Astrocyte (in vitro differentiated cells and primary cell): ENCODE data around the gene FABP1. TPM values are rescaled to one million over a fixed set of nuclear protein-coding genes. Genes with fewer than 3 reads are reported as not detected.

Experiments used
- DNase-seq: peaks from one replicate; pipeline ENCODE4 v3.0.0-alpha.2; 2010; ENCODE audit warnings: low read depth
- FAIRE-seq: peaks from 2 replicates; lab custom pipeline; 2011; peaks lifted over from hg19 to GRCh38; lab: Jason Lieb, UNC
- H2AFZ ChIP-seq: 2 replicates; pipeline ENCODE4 v1.6.0; 2012; ENCODE audit warnings: low read depth, low read length, inconsistent platforms
- H3K27ac ChIP-seq: 2 replicates; pipeline ENCODE4 v1.5.1; 2011; ENCODE audit warnings: low read depth, low read length, inconsistent platforms
- H3K27me3 ChIP-seq: 2 replicates; pipeline ENCODE4 v1.6.0; 2011; ENCODE audit warnings: low read length, inconsistent platforms; ENCODE audit not compliant: insufficient read depth
- H3K36me3 ChIP-seq: 2 replicates; pipeline ENCODE4 v1.5.1; 2011; ENCODE audit warnings: low read length, inconsistent platforms; ENCODE audit not compliant: insufficient read depth
- H3K4me1 ChIP-seq: 2 replicates; pipeline ENCODE4 v1.5.1; 2011; ENCODE audit warnings: low read length, inconsistent platforms; ENCODE audit not compliant: insufficient read depth
- H3K4me2 ChIP-seq: 2 replicates; pipeline ENCODE4 v1.6.0; 2012; ENCODE audit warnings: low read length, inconsistent platforms
- H3K4me3 ChIP-seq: 2 replicates; pipeline ENCODE4 v1.5.1; 2011; ENCODE audit warnings: low read depth, mild to moderate bottlenecking, low read length, inconsistent platforms; ENCODE audit not compliant: insufficient read depth
- H3K79me2 ChIP-seq: 2 replicates; pipeline ENCODE4 v1.6.0; 2012; ENCODE audit warnings: mild to moderate bottlenecking, low read length, inconsistent platforms; ENCODE audit not compliant: insufficient read depth
- H3K9ac ChIP-seq: 2 replicates; pipeline ENCODE4 v1.6.0; 2012; ENCODE audit warnings: mild to moderate bottlenecking, low read length, inconsistent platforms
- H3K9me3 ChIP-seq: 2 replicates; pipeline ENCODE4 v1.5.1; 2012; ENCODE audit warnings: low read depth, mild to moderate bottlenecking, low read length, inconsistent platforms; ENCODE audit not compliant: insufficient read depth
- H4K20me1 ChIP-seq: 2 replicates; pipeline ENCODE4 v1.6.0; 2012; ENCODE audit warnings: low read length, inconsistent platforms; ENCODE audit not compliant: insufficient read depth
- H3K27ac Mint-ChIP-seq: one replicate; pipeline ENCODE4 v1.8.0; 2021; ENCODE audit warnings: mild to moderate bottlenecking, mixed read lengths; ENCODE audit not compliant: unreplicated experiment
- H3K27me3 Mint-ChIP-seq: one replicate; pipeline ENCODE4 v1.8.0; 2021; ENCODE audit warnings: low read depth, mixed read lengths; ENCODE audit not compliant: unreplicated experiment
- H3K36me3 Mint-ChIP-seq: one replicate; pipeline ENCODE4 v1.8.0; 2021; ENCODE audit warnings: low read depth, mixed read lengths; ENCODE audit not compliant: unreplicated experiment
- H3K4me1 Mint-ChIP-seq: one replicate; pipeline ENCODE4 v1.8.0; 2021; ENCODE audit warnings: low read depth, mixed read lengths; ENCODE audit not compliant: unreplicated experiment
- H3K4me3 Mint-ChIP-seq: one replicate; pipeline ENCODE4 v1.8.0; 2021; ENCODE audit warnings: mild to moderate bottlenecking, moderate library complexity, mixed read lengths; ENCODE audit not compliant: unreplicated experiment
- H3K9me3 Mint-ChIP-seq: one replicate; pipeline ENCODE4 v1.8.0; 2021; ENCODE audit warnings: mild to moderate bottlenecking, mixed read lengths; ENCODE audit not compliant: unreplicated experiment
- EZH2 ChIP-seq: IDR thresholded peaks from 2 replicates; pipeline ENCODE4 v1.6.1; 2012; ENCODE audit warnings: mild to moderate bottlenecking, low read length, inconsistent platforms; ENCODE audit not compliant: insufficient read depth
- total RNA-seq: library from RNA; stranded (reverse); gene quantifications from 2 replicates; pipeline ENCODE4 v1.2.1, GENCODE V29; 2021
- TF ChIP-seq, protein P1 (sequence below): IDR thresholded peaks from 2 replicates; pipeline ENCODE4 v1.5.1; 2011; ENCODE audit warnings: low read depth, mild to moderate bottlenecking, inconsistent platforms, low read length, moderate library complexity; ENCODE audit not compliant: insufficient read depth

FABP1 gene
- total RNA-seq, 1 donor from 2014 or later = not detected

DNA sequence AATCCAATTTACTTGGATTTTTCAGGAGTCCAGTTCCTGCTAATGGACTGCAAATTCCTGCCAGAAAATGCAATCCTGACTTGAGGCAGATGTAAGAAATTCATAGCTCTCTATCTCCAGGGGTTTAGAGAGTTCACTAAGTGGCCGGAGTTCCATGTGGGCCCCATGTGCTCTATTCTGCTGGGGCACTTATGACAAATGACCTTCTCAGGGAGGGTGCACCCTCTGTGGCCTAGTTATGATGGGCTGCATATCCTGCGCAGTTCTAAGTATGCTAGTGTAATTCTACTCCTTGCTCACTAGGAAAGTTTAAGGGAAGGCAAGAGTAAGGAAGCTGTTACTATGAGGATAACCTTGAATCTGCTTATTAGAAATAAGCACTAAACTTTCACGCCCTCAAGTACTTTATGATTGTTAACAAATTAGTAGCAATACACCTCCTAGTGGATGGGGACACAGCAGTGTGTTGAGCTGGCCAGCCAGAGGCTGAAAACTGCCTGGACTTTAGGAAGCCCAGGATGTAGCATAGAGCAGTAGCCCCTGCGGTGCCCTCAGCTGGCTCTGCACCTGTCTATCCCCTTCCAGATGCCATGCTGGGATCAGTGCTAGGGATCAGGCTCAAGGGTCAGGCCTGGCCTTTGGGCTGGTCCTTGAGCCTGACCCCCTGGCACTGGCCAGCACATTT is 45.8 kb downstream of the FABP1 start:
- H3K4me3 Mint-ChIP-seq = no peak overlapping the region
- TF ChIP-seq, protein P1, sequence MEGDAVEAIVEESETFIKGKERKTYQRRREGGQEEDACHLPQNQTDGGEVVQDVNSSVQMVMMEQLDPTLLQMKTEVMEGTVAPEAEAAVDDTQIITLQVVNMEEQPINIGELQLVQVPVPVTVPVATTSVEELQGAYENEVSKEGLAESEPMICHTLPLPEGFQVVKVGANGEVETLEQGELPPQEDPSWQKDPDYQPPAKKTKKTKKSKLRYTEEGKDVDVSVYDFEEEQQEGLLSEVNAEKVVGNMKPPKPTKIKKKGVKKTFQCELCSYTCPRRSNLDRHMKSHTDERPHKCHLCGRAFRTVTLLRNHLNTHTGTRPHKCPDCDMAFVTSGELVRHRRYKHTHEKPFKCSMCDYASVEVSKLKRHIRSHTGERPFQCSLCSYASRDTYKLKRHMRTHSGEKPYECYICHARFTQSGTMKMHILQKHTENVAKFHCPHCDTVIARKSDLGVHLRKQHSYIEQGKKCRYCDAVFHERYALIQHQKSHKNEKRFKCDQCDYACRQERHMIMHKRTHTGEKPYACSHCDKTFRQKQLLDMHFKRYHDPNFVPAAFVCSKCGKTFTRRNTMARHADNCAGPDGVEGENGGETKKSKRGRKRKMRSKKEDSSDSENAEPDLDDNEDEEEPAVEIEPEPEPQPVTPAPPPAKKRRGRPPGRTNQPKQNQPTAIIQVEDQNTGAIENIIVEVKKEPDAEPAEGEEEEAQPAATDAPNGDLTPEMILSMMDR = no peak
- TF ChIP-seq EZH2 = no peak
- H3K27ac Mint-ChIP-seq = no peak overlapping the region
- Histone ChIP-seq H3K4me3 (no peak overlapping the region), H3K9me3 (no peaks in the 10 kb centered on the region), H3K79me2 (no peaks in the 10 kb centered on the region), H3K27me3 (peaks cover 2% of the 10 kb centered on the region), H3K4me1 (no peaks in the 10 kb centered on the region), H3K27ac (no peak overlapping the region), H3K9ac (no peak overlapping the region), H4K20me1 (no peaks in the 10 kb centered on the region), H3K36me3 (no peaks in the 10 kb centered on the region), H3K4me2 (no peak overlapping the region), H2AFZ (no peak overlapping the region)
- DNase-seq (no peak), FAIRE-seq (no peak)
- peaks cover 2% of the 10 kb centered on the region for H3K27me3 Mint-ChIP-seq
- H3K36me3 Mint-ChIP-seq = no peaks in the 10 kb centered on the region
- no peaks in the 10 kb centered on the region for H3K4me1 Mint-ChIP-seq
- H3K9me3 Mint-ChIP-seq = no peaks in the 10 kb centered on the region

GRCh38 chr2:88080545-88080944 is 47.3 kb downstream of the FABP1 start:
- TF ChIP-seq, protein P1 = no peak
- no peak for TF ChIP-seq EZH2
- H4K20me1 ChIP-seq = no peaks in the 10 kb centered on the region
- no peaks in the 10 kb centered on the region for H3K9me3 ChIP-seq
- H3K27me3 ChIP-seq = peaks cover 2% of the 10 kb centered on the region
- Mint-ChIP-seq H3K4me1 (no peaks in the 10 kb centered on the region), H3K27ac (no peak overlapping the region), H3K36me3 (no peaks in the 10 kb centered on the region), H3K9me3 (no peaks in the 10 kb centered on the region), H3K4me3 (no peak overlapping the region), H3K27me3 (peaks cover 2% of the 10 kb centered on the region)
- no peak overlapping the region for H3K9ac ChIP-seq
- FAIRE-seq (no peak), DNase-seq (no peak)
- H3K4me3 ChIP-seq = no peak overlapping the region
- no peak overlapping the region for H3K27ac ChIP-seq
- no peaks in the 10 kb centered on the region for H3K36me3 ChIP-seq
- H3K4me1 ChIP-seq = no peaks in the 10 kb centered on the region
- no peak overlapping the region for H2AFZ ChIP-seq
- H3K79me2 ChIP-seq = no peaks in the 10 kb centered on the region
- H3K4me2 ChIP-seq = no peak overlapping the region

DNA sequence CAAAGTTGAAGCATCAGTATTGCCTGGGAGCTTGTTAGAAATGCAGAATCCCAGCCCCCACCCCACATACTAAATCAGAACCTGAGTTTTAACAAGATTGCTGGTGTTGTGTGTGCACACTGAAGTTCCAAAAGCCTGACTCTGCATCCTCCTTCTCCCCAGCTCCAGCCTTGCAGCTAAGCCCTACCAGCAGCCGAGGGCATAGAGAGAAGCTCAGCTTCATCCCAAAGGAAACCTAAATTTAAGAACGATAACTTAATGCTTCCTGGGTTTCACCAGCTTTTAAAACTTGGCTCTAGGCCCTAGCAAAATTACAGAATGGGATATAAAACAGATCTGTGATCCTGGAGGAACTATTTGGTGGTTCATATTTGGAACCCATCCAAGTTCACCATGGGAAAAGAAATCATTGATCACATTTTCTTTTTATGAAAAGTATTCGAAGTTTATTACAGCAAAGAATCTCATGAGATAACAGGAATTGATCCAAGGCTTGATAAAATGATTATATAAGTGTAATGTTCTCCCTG is 49.2 kb downstream of the FABP1 start:
- no peaks in the 10 kb centered on the region for H3K9me3 ChIP-seq
- FAIRE-seq = no peak
- H3K36me3 ChIP-seq = no peaks in the 10 kb centered on the region
- no peaks in the 10 kb centered on the region for H4K20me1 ChIP-seq
- peaks cover 2% of the 10 kb centered on the region for H3K27me3 ChIP-seq
- H3K4me1 ChIP-seq = peaks cover 5% of the 10 kb centered on the region
- no peak overlapping the region for H3K27ac ChIP-seq
- peaks cover 8% of the 10 kb centered on the region for H3K9me3 Mint-ChIP-seq
- no peak overlapping the region for H3K4me3 Mint-ChIP-seq
- no peak overlapping the region for H2AFZ ChIP-seq
- H3K27ac Mint-ChIP-seq = no peak overlapping the region
- no peak overlapping the region for H3K4me2 ChIP-seq
- TF ChIP-seq EZH2 = no peak
- TF ChIP-seq, protein P1 = no peak
- no peaks in the 10 kb centered on the region for H3K79me2 ChIP-seq
- no peak for DNase-seq
- H3K27me3 Mint-ChIP-seq = peaks cover 2% of the 10 kb centered on the region
- no peak overlapping the region for H3K9ac ChIP-seq
- no peak overlapping the region for H3K4me3 ChIP-seq
- H3K4me1 Mint-ChIP-seq = peaks cover 2% of the 10 kb centered on the region
- no peaks in the 10 kb centered on the region for H3K36me3 Mint-ChIP-seq
